Stimulated activated CD4-positive, alpha-beta T cell treated with anti-CD3 and anti-CD28 coated beads, Interleukin-12 subunit alpha, Interleukin-12 subunit beta, amount 100 ng/mL, for 4 hours (primary cell): ENCODE data around the gene PIPOX.

ENCODE experiments used
- DNase-seq: peaks from one replicate; pipeline ENCODE4 v3.0.0-alpha.2; 2020

The PIPOX gene, protein sequence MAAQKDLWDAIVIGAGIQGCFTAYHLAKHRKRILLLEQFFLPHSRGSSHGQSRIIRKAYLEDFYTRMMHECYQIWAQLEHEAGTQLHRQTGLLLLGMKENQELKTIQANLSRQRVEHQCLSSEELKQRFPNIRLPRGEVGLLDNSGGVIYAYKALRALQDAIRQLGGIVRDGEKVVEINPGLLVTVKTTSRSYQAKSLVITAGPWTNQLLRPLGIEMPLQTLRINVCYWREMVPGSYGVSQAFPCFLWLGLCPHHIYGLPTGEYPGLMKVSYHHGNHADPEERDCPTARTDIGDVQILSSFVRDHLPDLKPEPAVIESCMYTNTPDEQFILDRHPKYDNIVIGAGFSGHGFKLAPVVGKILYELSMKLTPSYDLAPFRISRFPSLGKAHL

DNA sequence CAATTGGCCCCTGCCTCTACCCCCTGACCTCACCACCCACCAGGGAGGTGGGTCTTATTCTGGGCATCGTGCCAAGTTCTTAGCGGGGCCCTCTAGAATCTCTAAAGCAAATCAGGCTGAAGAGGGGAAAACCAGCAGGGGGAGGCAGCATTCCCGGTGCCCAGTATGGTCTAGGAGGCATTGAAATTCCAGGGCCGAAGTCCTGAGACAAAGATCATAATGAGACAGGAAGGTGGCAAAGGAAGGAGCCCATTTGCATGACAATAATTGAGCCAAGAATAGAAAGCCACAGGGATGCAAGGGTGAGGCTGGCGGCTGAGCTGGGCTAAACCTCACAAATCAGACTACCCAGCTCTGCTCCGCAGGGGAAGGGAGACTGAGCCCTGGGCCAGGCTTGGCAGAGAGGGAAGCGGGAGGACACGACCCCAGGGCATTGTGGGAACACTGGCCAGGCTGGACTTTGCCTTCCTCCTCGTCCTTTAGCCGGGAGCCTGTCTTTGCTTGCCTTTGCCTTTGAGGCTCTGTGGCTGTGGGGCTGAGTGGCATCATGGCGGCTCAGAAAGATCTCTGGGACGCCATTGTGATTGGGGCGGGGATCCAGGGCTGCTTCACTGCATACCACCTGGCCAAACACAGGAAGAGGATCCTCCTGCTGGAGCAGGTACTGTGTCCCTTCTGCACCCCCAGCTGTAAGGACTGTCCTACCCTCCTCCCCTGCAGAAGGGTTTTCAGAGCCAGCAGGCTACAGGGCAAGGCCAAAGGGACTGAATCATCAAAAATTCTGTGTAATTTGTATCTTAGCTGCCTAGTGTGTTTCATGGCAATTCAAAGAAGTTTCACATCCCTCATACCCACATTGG, at the start of gene PIPOX:
Gene PIPOX (plus strand): TSS at position 463 of the 860 bp plus-strand sequence. CDS start 85 bp downstream, at position 548.
- no peak for DNase-seq

DNA sequence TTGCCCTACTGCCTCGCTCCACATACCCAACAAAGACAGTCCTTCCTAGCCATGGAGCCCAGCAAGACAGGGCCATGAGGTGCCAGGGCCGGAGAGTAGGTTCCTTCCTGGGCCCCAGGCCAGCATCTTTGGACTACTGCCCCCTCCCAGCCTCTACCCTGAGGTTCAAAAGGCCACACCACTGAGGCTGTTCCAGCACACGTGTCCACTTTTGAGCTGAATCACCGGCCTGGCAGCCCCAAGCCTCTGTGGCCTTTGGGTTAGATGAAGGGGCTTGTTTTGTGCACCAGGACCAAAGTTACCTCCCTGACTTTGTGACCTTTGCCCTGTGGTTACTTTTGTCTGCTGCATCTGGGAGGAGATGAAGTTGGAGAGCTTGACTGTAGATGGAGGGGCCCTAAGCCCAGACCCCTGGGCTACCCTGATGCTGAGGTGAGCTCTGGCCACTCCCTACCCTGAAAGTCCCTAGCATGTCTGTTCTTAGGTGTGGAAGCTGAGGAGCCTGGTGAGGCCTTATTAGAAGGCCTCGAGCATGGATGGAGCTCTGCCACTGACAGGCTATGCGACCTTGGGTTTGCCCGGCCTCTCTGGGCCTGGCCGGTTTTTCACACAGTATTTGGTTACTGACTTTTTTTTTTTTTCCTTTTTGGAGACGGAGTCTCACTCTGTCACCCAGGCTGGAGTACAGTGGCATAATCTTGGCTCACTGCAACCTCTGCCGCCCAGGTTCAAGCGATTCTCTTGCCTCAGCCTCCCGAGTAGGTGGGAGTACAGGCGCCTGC, 49.1 kb upstream of the PIPOX start:
- DNase-seq: no peak

DNA sequence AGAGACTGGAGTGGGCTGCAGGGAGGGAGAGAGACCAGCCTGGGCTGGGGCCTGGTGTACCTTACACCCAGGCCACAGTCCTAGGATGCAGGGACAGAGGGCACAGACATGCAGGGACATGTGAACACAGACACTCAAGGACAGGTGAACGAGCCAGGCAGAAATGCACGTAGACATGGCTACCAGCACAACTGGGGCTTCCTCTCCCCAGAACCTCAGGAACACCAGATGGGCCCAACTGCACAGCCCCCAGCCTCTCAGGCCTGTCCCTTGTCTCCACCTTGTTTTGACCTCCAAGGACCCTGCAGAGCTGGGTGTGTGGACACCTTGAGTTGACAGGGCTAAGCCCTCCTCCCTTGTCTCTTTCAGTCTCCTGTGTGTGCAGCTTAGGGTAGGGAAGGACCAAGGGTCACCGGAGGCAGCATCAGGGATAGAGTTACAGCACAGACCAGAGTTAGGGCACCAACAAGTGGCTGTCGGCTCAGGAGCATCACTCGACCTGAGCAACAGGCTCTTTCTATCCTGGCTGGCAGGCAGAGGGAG, 46.3 kb upstream of the PIPOX start:
- DNase-seq: no peak

DNA sequence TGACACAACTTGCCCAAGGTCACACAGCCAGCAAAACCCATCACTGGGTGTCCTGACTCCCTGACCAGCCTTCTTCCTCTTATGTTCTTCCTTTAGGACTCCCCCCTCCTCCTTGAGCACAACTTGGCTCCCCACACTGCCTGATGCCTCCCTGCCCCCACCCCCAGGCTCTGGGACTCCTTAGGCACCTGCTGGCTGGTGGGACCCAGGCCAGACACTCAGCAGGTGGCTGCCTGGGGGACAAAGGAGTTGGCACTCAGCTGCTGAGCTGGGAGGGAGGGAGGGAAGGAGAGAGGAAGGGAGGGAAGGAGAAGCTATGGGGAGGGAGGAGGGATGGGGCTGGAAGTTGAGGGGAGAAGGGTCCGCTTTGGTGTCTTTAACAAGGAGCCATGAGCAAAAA, 45.1 kb upstream of the PIPOX start:
- no peak for DNase-seq

DNA sequence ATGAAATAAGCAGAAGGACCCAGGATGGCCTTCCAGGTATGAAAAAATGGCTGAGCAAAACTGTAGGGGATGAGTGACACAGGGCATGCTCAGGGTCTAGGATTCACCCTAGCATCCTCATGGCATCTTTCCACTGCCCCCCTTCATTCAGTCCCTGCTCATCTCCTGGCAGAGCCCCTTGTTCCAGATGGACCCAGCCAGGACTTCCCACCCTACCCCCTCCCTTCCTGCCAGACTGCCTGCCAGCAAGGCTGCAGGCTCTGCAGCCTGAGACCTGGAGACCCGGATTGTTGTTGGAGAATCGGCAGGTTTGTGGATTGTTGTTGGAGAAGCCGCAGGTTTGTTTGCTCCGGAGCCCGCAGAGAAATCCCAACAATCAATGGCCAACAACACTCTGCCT, 43.7 kb upstream of the PIPOX start:
- DNase-seq: no peak

DNA sequence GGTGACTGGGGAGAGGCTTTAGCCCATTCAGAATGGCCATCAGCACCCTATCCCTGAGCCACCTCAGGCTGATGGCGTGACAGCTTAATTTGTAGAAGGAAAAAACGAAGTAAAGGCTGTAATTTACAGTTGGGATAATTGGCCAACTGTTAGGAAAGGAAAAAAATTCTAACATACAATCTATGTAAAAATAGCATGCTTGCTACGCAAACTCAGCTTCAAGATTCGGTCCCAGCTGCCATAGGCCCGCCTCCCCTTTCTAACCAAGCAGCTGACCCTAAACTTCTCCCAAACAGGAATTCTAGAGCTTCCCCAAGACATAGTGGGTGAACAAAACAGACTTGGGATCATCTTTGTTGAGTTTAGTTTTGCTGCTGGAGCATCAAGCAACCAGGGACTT, 42.0 kb upstream of the PIPOX start:
- DNase-seq: no peak

DNA sequence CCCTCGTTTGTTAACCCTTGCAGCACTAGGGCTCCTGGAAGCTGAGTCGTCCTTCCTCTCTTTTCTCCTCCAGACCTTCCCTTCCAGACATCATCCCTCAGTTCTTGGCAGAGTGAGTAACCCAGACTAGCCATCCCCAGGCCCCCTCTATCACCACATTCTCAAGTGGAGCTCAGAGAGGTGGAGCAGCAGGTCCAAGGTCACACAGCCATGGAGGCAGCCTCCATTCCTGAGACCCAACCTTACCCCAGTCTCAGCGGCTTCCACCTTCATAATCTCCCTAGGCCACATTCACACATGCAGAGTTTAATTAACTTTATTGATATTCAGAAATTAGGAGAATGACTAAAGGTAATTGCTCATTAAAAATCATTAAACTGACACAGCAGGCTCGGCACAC, 40.1 kb upstream of the PIPOX start:
- DNase-seq: no peak

DNA sequence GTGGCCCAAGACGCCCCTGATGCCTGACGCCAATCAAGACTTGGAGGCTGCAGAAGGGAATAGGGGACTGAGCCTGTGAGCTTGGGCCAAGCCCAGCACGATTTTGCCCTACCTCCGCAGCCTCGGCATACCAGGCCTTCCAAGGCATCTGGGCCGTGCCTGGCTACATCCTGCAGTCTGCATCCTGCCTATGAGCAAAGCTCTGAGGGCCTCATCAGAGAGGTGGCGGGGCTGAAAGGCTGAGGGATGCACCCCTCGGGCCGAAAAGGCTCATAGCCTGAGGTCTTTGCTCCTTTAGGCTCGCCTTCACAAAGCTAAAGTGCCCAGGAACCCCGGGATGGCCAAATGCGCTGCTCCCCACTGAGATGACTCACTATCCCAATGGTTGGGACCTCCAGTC, 39.7 kb upstream of the PIPOX start:
- DNase-seq: no peak

DNA sequence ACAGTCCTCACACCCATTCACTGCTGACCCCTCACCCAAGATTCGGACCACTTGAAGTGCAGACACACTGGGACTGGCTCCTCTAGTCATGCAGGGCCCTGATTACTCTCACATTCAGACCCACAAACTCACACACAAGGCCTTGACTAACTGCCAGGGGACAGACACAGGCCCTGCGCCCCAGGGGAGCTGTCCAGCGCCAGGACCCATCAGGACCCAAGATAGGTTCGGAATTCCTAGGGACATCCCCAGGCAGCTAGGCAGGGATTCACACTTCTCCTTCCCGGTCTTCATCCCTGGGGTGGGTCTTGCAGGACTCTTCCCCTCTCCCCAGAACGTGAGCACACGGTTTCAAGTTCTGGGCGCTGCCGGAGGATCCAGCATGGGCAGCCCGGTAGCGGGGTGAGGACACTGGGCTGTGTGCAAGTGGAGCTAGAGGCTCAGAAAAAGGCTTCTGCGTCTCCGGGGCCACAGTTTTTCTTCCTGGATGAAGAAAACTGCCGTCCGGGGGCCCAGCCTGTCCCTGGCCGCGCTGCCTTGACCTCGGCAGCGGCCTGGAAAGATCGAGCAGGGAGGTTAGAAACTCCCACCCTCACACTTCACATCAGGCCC, 38.8 kb upstream of the PIPOX start:
- no peak for DNase-seq

DNA sequence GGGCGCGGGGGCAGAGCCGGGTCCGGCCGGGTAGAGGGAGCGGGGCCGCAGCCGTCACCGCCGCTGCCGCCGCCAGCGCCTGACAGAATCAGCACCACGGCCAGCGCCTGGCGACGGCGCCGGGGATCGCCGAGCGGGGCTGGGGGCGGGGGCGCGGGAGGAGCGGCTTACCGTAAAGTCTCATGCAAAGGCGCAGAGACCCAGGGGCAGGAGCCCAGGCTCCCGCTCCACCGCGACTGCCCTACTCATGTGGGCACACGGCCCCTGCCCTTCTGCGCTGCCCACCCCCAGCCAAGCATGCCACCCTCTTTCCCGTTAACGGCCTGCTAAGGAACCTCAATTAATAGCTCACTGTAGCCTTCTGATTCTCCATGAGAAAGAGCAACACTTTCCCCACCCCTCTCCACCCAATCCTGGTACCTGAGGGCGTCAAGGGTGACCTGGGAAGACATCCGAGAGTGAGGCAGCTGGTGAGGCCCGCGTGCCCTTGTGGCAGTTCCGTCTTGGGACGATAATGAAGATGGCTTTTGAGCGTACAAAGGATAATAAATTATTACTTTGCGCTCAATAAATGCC, 36.9 kb upstream of the PIPOX start, which contains the start of gene SEZ6:
Gene SEZ6 (minus strand): TSS at position 98 of the 576 bp plus-strand sequence. CDS start 164 bp downstream, outside the sequence.
- peak; percentile 71 for DNase-seq

DNA sequence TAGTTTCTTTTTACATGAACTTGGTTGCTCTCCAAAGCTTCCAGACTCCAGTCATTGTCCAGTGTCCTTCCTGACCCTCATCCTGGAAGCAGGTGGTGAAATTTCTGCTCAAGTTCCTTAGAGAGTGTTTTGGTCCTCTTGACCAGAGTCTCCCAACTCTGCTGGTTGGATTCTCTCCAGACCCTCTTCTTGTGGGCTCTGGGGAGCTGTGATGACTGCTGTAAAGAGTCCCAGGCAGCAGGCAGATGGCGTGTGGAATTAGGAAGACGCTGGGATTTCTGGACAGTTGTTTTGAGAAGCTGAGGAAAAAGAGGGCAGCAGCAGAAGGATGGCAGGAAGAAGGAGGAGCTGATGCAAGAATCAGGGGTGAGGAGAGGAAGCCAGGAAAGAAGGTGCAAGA, 35.5 kb upstream of the PIPOX start:
- DNase-seq: no peak

DNA sequence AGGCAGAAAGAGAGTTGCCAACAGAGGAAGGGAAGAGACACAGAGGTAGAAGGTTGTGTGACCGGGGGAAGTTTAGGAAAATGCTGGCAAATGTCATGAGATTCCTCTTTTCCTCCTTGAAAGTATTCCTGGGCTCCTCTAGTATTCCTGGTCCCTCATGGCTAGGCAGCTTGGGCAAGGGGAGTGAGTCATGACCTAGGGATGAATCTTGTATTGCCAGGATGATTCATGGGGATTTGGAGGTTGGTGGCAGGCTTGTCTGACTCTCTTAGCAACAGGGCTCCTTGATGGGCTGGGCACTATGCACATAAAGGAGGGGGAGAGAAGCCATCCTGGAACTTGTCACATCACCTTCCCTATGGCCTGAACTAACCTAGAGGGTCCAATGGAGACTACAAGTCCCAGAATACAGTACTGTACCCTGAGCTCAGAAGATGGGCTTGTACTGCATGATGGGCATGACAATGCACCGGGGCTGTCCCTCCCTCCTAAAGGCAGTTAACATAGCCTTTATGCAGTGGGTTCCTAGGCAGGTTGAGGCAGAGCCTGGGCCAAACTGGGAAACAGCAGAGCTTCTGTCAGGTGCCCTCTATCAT, 35.0 kb upstream of the PIPOX start:
- DNase-seq: no peak

DNA sequence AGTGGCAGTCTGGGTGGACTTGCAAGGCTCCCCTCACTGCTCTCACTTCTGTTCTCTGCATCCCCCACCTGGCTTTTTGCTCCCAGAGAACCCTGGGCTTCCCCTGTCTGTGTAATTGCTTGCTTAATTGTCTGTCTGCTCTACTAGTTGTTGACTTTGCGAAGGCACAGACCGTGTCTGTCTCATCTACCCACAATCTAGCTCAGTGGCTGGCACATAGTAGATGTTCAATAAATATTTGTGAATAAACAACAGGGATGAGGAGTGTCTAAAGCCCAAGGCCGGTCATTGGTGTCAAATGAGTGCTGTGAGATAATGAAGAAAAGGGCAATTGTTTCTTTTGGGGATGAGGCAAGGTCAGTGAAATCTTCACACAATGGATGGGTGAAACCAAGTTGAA, 34.4 kb upstream of the PIPOX start:
- DNase-seq: no peak

DNA sequence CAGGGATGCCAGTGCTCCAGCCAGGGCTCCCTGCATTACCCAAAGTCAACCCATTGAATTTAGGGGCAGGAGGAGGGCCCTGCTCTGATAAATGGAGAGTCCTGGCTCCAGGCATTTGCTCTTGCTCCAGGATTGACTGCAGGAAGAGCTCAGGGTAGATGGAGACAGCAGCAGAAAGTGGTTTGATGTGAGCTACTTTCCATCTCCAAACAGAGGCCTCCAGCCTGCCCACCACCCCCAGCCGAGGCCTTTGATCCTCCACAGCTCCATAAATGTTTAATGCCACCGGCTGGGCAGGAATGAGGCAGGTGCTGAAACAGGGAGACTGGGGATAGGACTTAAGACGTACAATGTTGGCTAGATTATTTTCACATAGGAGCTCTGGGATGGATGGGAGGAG, 32.8 kb upstream of the PIPOX start:
- DNase-seq: no peak

DNA sequence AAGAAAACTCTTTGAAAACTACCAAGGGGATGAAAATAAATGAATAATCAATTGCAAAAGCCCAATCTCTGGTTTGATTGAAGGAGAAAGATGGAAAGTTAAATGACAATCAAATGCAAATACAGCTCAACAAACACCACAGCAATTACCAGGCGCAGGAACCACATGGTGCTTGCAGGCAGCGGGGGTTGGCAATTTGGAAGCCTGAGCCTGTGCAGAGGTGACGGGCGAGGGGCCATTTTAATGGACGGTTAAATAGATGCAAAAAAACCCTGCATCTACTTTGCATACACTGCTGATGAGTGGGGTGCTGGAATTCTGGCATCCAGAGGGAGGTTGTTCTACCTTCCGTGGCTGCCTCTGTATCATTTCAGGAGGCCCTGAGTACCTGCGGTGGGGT, 32.4 kb upstream of the PIPOX start:
- DNase-seq: no peak

DNA sequence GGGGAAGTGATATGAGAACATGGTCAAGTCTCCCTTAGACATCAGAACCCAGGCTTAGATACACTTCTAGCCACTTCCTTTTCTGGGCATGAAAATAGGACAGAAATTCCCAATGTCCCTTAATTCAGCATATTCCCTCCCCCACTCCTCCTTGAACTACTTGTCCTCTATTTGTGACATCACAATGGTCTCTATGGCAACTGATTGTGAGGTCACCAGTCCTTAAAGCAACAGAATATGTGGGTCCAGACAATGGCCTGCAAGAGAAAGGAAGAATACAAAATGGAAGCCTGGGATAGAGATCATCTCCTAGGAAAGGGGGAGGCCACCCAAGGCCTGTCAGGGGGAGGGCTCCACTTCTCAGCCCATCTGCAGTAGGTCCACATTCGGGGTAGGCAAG, 30.4 kb upstream of the PIPOX start:
- DNase-seq: no peak

DNA sequence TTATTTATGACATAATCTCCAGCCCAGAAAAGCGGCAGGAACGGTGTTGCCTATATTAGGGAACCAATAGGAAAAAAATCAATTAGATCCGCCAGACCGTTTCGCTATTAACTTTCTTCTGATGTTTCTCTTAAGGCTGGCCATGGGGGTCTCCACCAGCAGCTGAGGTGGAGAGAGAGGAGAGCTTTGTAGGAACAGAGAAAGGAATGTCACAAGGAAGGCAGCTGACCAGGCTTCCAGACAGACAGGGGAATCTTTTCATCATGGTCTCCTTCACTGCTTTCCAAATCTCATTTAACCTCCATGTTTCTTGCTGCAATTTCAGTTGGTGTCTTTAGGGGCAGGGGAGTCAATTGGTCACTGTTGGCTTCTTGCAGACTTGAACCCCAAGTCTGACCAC, 28.2 kb upstream of the PIPOX start:
- DNase-seq: no peak

DNA sequence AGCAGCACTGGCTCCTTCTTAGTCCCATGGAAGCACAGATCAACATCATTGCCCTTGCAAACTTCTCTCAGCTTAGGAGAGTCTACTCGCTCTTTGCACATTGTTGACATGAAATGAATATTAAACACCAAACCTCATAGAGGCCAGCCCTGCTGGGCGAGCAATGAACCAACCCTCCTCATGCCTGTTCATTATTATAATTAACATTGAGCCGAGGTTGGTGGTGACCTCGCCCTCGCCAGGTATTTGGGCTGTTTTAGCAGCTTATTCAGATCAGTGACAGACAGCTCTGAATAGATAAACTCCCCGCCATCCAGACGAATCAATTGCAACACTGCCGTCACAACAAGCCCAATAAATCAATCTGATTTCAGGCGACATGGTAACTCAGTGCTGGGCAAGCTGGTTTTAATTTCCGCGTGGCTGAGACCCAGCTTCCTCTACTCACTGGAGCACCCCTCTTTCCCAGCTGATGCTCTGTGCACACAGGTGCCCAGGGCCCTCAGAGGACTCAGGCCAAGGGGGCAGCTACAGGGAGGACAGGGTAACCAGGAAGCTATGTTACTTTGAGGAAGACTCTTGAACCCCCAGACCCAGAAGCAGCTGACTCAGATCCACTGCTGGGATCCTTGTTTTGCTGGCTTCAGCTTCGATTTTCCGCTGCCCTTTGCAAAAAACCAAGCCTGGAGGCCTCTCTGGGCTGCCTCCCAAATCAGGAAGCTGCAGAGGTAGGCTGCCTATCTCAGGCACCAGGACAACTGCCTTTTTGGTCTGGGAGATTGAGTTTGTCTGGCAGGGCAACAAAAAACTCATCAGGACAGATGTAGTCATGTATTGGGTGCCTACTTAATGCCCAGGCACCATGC, 26.4 kb upstream of the PIPOX start:
- DNase-seq: no peak

DNA sequence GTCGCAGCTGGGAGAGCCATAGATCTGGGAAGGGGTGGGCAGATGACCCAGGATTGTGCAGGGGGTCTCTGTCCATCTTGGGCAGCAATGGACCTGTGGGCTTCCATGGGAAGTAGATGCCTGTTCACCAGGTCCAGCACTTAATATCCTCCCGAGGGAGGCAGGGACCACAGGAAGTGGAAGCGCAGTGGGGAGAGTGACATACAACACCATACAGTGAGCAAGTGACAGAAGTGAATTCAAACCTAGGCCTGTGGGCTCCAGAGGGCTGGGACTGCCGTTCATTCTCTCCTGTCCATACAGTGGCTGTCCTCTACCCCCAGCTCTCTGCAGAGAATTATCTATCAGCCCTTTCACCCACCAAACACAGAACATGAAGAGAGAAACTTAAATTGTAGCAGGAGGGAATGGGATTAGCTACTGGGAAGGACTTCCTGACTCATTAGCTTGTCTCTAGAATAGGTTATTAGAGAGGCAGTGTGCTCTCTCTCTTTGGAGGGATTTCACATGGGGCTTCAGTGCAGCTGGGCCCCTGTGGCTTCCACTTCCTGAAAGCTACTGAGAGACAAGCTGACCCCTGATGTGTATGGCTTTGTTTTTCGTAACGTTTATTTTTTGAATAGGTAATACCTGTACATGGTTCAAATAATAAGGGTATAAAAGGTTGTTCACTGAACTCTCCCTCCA, 24.0 kb upstream of the PIPOX start:
- no peak for DNase-seq
